NCI-H2081 treated with DMSO at 0.1 percent for 48 hours (cell line): ENCODE measurements around the gene FAR1.
"Not testable (repeated sequence)": the region's sequence is repeated elsewhere in the genome, so short reads cannot be mapped to it uniquely, and the experiment has no call there.

Experiments used
- DNase-seq: peaks from one replicate; lab custom pipeline; 2025; lab: John Stamatoyannopoulos, UW

The FAR1 gene

DNA sequence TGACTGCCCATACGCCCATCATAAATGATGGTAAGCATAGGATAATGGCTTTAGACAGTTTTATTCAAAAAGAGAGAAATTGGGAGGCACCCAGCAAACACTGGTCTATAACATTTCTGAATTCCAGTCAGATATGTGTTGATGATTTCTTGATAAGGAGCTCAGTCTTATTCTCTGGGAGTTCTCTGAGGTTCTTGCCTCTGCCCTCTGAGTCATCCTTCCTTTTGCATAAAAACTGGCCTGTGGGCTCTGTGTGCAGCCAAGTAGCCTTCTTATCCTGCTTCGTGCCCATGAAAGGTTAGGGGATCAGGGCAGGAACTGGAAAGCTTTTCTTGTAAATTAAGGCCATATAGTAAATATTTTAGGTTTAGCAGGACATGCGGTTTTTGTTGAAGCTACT, 48.9 kb downstream of the FAR1 start:
- no peak for DNase-seq

DNA sequence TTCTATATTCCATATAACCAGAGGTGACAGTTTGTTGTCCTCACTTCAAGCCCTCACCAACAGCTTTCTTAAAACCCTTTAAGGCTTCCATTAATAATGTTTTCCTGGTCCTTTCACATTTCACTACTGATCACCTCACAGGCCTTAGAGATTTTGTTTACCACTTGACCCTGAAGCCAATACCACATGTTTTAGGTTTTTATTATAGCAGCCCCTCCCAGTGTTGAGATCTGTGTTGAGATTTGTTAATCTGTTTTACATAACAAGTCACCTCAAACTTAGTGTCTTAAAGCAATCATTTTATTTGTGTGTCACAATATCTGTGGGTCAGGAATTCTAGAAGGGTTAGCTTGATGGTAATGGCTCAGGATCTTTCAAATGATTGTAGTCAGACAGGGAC, 49.9 kb downstream of the FAR1 start:
- no peak for DNase-seq

- DNase-seq, result no peak
Observed at GRCh38 chr11:13720940-13721339, 52.5 kb downstream of the FAR1 start.

DNA sequence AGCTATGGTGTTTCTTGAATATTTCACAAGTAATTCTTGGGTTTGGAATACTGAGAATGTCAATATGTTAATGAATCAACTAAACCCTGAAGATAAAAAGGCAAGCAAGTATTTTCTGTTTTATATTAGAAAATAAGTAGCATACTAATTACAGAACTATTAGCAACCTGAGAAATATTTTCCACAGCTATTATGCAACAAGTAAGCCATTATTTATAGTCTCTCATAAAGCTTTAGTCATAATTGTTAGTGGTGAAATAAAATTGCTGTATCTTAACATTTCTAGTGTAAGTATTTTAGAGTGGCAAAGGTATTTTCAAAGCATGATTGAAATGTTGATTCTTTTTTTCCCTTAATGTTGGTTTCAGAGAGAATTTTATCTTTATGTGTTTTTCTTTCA, 53.3 kb downstream of the FAR1 start:
- no peak for DNase-seq

GRCh38 chr11:13726456-13726855, 58.0 kb downstream of the FAR1 start:
- no peak for DNase-seq

DNA sequence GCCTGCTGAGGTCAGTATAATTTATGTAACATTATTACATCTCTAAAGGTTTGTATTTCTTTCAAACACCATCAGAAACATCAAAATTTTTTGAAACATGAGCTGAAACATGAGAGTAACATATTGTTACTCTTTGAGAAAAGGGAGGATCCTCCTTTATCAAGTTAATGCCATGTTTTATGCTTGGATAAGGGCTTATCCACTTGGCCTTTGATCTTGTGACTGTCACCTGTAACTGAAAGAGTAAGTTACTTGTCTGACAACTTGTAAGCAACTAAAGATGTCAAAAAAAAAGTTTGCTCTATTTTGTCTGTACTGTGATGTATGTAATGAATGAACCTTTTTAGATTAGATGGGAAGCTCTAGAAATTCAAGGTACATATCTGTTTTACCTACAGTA, 59.6 kb downstream of the FAR1 start:
- no peak for DNase-seq

- no peak for DNase-seq
Observed at GRCh38 chr11:13734530-13734929, 66.1 kb downstream of the FAR1 start.

DNA sequence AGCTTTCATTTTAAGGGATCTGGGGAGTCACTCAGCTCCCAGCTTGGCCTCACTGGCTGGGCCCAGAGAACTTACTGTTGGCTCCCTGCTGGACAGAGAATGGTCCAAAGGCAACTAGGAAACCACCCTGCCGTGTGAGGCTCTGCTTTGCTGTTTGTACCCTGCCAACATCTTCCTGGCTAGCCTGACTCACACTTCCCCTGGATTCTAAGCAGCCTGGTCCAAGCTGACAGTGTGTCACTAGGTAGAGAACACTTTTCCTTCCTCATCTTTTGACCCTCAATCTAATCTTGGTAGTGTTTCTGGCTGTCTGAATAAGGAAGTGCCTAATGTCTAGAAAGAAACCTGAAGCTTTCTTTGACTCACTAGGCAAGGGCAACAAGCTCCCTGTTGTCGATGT, 76.7 kb downstream of the FAR1 start:
- no peak for DNase-seq

DNA sequence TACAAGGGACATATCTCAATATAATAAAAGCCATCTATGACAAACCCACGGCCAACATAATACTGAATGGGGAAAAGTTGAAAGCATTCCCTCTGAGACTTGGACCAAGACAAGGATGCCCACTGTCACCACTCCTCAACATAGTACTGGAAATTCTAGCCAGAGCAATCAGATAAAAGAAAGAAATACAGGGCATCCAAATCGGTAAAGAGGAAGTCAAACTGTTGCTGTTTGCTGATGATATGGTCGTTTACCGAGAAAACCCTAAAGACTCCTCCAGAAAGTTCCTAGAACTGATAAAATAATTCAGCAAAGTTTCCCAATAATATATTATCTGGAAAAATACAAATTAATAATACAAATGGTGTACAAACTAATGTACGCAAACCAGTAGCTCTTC, 84.8 kb downstream of the FAR1 start:
- DNase-seq, result not testable (repeated sequence)

DNA sequence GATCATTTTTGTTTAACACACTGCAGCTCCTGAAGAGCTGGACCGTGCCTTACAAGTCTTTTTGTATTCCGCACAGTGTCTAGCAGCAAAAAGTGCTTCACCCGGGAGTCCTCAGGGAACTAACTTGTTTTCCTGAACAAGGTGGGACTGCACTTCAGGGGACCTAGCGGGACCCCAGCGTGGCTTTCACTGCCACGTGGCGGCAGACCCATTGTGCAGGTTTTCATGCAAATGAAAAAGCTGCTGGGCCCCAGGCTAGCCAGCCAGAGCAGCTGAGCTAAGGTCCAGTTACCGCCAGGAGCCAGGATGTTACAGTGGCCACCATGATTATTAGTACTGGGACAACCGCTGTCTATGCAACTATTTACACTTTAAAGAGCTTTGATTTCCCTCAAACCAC, 90.6 kb downstream of the FAR1 start:
- DNase-seq, result no peak

- DNase-seq, result no peak
Observed at GRCh38 chr11:13760115-13760514, 91.6 kb downstream of the FAR1 start.

DNA sequence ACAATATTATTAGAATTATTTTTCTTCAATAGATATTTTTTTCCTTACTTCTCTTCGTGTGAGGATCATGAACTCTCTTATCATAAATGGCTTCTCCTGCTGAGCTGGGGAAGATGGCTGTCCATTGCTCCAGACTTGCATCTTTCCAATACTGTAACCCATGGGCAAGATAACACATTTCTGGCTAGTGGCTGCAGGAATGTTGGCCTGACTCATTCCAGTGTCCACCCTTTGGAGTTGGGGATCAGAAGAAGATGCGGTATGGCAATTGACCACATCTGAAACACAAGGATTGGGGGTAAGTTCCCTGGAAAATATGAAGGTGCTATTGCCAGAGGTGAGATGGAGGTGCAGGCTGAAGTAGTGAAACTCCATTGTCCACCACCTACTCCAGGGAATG, 92.8 kb downstream of the FAR1 start:
- DNase-seq, result no peak

GRCh38 chr11:13761716-13762115, 93.2 kb downstream of the FAR1 start:
- DNase-seq, result no peak

DNA sequence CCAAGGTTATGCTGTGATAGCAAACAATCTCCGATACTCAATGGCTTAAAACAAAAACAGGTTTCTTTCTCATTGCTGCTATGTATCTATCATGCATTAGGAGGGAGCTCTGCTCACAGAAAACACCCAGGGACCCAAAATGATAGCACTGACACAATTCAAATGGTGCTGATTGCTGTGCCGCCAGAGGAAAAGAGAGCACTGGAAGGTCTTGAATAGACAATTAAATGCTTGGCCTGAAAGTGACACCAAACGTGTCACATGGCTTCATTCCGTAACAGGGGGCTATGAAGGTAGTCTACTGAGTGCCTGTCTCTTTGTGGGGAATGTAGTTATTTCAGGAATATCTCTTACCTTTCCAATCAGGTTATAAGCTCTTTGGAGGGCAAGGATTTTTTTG, 94.2 kb downstream of the FAR1 start:
- peak; percentile 0 for DNase-seq

DNA sequence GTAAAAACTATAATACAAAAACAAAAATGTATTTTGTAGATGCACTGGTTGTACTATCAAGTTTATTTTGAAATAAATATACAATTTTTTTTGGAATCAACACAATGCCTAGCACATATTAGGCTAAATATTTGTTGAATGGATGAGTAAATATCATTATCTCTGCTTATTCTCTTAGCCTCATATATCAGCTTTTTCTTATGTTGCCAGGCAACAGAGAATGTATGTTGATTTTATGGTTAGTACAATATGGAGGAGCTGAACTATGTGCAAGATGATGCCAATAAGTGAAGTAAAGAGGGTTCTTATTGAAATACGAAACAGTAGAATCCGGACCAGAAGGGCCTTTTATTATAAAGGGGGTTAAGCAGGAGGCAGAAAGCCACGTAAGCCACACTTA, 94.9 kb downstream of the FAR1 start:
- DNase-seq, result peak; percentile 15

GRCh38 chr11:13765886-13766285, 97.4 kb downstream of the FAR1 start:
- no peak for DNase-seq

DNA sequence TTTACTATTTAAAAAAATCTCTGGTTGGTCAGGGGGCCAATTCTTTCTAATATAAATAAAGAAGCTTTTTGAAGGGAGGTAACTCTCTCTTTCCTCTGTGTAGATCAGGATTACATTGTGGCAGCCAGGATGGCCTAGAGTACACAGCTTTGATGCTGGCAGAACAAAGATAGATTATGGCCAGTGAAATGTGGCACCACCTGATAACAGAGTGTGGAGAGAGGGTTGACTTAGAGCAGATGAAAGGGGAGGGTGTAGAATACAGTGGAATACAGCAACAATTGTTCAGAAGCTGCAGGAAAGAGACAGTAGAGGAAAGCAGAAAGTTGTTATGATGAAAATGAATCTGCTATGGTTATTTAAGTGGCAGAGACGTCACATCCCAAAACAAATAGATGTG, 99.0 kb downstream of the FAR1 start:
- DNase-seq, result no peak

GRCh38 chr11:13769188-13769587, 100.7 kb downstream of the FAR1 start:
- DNase-seq, result no peak

GRCh38 chr11:13771151-13771550, 102.7 kb downstream of the FAR1 start:
- DNase-seq, result no peak

DNA sequence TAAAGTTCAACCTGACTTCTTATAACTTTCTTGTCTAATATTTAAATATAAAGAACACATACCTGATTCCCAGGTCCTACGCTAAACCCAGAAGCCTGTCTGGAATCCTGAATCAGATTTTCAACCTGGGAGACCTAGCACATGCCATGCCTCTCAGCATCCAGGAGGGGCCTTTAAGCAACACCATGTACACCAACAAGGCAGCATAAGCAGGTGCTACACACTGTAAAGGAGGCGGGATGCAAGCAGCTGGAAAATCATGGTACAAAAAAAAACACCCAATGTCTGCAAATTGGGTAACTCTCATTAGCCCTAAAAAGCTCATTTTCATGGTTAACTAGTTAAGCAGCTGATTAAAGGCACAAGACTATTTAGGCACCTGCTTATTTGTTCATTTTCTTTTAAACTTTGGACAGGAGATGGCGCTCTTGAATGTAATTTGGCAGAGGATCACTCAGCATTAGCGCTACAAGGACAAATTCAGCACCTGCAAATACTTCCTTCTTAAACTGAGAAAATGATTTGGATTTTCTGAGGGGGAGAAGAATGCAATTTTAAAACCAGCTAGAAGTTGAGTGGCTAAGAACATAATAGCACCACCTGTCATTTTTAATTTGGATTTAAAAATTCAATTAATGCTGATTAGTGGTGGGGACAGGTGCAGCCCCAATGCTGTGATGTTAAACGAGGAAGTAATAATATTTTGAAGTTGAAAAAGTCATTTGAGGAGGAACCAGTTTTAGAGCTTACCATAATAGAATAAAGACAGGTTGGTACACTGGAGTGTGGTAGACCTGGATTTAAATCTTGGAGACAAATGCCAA, 104.0 kb downstream of the FAR1 start:
- DNase-seq, result peak; percentile 18

DNA sequence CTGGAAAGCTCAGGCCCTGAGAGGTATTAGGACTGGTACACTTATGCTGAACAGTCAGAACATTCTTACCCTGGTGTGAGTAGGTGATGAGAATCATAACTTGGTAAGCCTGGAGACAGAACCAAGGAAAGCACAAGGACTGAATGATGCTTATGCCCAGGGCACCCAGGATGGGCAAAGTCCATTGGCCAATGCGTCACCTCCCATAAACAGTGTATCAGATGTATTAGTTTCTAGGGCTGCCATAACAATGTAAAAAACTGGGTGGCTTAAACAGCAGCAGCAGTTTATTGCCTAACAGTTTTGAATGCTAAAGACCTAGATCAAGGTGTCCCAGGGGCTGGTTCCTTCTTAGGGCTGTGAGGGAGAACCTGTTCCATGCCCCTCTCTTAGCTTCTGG, 107.0 kb downstream of the FAR1 start:
- no peak for DNase-seq

GRCh38 chr11:13776134-13776815, 107.8 kb downstream of the FAR1 start:
- DNase-seq, result no peak

- no peak for DNase-seq
Observed at GRCh38 chr11:13777341-13777985, 109.0 kb downstream of the FAR1 start.
